ENCODE data around the gene RPL27A.
A peak's percentile ranks its signal among the peaks of the same experiment; 100 is the strongest.

RPL27A gene

GRCh38 chr11:8731647-8732323, 49.2 kb downstream of the RPL27A start:
- Mint-ChIP-seq H3K27me3 (no peaks in the 10 kb centered on the region), H3K4me1 (ENCODE audit: low read depth) (no peaks in the 10 kb centered on the region), H3K36me3 (no peaks in the 10 kb centered on the region), H3K9me3 (ENCODE audit: low read depth) (no peaks in the 10 kb centered on the region), H3K27ac (no peak overlapping the region), H3K4me3 (no peak overlapping the region)

GRCh38 chr11:8732324-8732670, 49.7 kb downstream of the RPL27A start:
- no peaks in the 10 kb centered on the region for H3K9me3 Mint-ChIP-seq (ENCODE audit: low read depth)
- H3K27me3 Mint-ChIP-seq, result no peaks in the 10 kb centered on the region
- H3K27ac Mint-ChIP-seq, result peak overlapping the region; percentile 24
- H3K4me1 Mint-ChIP-seq (ENCODE audit: low read depth), result no peaks in the 10 kb centered on the region
- H3K36me3 Mint-ChIP-seq, result no peaks in the 10 kb centered on the region
- H3K4me3 Mint-ChIP-seq, result no peak overlapping the region

GRCh38 chr11:8732748-8733241, 50.2 kb downstream of the RPL27A start:
- Mint-ChIP-seq H3K27me3 (no peaks in the 10 kb centered on the region), H3K9me3 (ENCODE audit: low read depth) (no peaks in the 10 kb centered on the region), H3K4me1 (ENCODE audit: low read depth) (no peaks in the 10 kb centered on the region), H3K36me3 (no peaks in the 10 kb centered on the region), H3K4me3 (no peak overlapping the region), H3K27ac (no peak overlapping the region)

GRCh38 chr11:8733852-8734251, 51.3 kb downstream of the RPL27A start:
- H3K27ac Mint-ChIP-seq, result no peak overlapping the region
- no peak overlapping the region for H3K4me3 Mint-ChIP-seq
- H3K4me1 Mint-ChIP-seq (ENCODE audit: low read depth), result no peaks in the 10 kb centered on the region
- no peaks in the 10 kb centered on the region for H3K36me3 Mint-ChIP-seq
- H3K9me3 Mint-ChIP-seq (ENCODE audit: low read depth), result no peaks in the 10 kb centered on the region
- no peaks in the 10 kb centered on the region for H3K27me3 Mint-ChIP-seq

GRCh38 chr11:8735094-8735493, 52.5 kb downstream of the RPL27A start:
- H3K4me3 Mint-ChIP-seq, result no peak overlapping the region
- H3K27ac Mint-ChIP-seq, result no peak overlapping the region
- H3K4me1 Mint-ChIP-seq (ENCODE audit: low read depth), result no peaks in the 10 kb centered on the region
- no peaks in the 10 kb centered on the region for H3K27me3 Mint-ChIP-seq
- no peaks in the 10 kb centered on the region for H3K9me3 Mint-ChIP-seq (ENCODE audit: low read depth)
- H3K36me3 Mint-ChIP-seq, result no peaks in the 10 kb centered on the region

- Mint-ChIP-seq H3K36me3 (no peaks in the 10 kb centered on the region), H3K9me3 (ENCODE audit: low read depth) (no peaks in the 10 kb centered on the region), H3K4me1 (ENCODE audit: low read depth) (peaks cover 2% of the 10 kb centered on the region), H3K4me3 (no peak overlapping the region), H3K27ac (no peak overlapping the region), H3K27me3 (no peaks in the 10 kb centered on the region)
Measured at GRCh38 chr11:8739309-8739793, 56.8 kb downstream of the RPL27A start.

Measured in activated naive CD8-positive, alpha-beta T cell (primary cell).